GM19324 (cell line): Measurements from ENCODE around the gene HAUS1.
"Not testable (repeated sequence)": the region's sequence is repeated elsewhere in the genome, so short reads cannot be mapped to it uniquely, and the experiment has no call there.

Source experiments
- ATAC-seq: cut with Tn5 transposase; IDR thresholded peaks from one replicate; pipeline ENCODE4 v1.9.1; 2021; ENCODE audit warnings: mild to moderate bottlenecking, moderate library complexity; ENCODE audit not compliant: unreplicated experiment, low FRiP score

HAUS1 gene

DNA sequence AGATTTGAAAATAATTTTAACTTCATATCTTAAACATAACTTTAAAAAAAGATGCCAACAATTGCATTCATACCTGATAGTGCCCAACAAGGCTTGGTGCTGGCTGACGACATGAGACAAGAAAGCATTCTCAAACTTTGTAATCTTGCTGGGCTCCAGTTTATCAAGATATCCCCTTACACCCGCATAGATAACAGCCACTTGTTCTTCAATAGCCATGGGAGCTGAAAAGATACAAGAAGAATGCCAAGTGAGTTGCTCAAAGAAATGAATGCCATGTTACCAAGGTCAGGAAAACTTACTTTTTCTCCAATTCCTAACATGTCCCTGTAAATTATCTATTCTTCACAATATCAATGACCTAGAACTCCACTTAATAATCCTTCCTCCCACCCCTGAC is 19.8 kb upstream of the HAUS1 start:
- no peak for ATAC-seq

- not testable (repeated sequence) for ATAC-seq
Observed at GRCh38 chr18:46088501-46088900, 15.7 kb upstream of the HAUS1 start.

- ATAC-seq, result no peak
Observed at GRCh38 chr18:46095532-46095931, 8.7 kb upstream of the HAUS1 start.

DNA sequence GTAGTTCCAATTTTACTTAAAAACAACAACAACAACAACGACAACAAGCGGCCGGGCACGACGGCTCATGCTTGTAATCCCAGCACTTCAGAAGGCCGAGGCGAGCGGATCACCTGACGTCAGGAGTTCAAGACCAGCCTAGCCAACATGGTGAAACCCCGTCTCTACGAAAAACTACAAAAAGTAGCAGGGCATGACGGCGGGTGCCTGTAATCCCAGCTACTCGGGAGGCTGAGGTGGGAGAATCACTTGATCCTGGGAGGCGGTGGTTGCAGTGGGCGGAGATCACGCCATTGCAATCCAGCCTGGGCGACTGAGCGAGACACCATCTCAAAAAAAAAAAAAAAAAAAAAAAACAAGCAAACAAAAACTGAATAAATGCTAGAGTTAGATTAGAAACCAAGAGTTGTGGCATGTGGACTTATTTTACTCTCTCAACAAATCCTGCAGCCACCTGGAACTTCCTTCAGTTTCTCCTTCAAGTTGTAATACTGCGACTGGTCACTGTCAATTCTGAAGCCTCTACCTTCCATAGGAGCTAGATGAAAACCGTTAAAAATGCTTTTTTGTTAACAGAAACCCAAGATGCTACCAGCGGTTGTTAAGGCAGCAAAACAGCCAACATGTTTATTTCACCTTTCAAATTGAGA is 7.4 kb upstream of the HAUS1 start:
- no peak for ATAC-seq

GRCh38 chr18:46097431-46097800 is 6.8 kb upstream of the HAUS1 start:
- peak; percentile 26 for ATAC-seq

- peak; percentile 86 for ATAC-seq
Observed at GRCh38 chr18:46097801-46098615, 6.2 kb upstream of the HAUS1 start, which contains the start of gene ATP5F1A. Gene ATP5F1A (minus strand): TSS chr18:46098296. CDS start chr18:46098231, 65 bp downstream.

- no peak for ATAC-seq
Observed at GRCh38 chr18:46098616-46098933, 5.6 kb upstream of the HAUS1 start.

GRCh38 chr18:46099463-46099862 is 4.7 kb upstream of the HAUS1 start:
- ATAC-seq, result no peak

GRCh38 chr18:46109386-46109785 is 5.2 kb downstream of the HAUS1 start:
- no peak for ATAC-seq

DNA sequence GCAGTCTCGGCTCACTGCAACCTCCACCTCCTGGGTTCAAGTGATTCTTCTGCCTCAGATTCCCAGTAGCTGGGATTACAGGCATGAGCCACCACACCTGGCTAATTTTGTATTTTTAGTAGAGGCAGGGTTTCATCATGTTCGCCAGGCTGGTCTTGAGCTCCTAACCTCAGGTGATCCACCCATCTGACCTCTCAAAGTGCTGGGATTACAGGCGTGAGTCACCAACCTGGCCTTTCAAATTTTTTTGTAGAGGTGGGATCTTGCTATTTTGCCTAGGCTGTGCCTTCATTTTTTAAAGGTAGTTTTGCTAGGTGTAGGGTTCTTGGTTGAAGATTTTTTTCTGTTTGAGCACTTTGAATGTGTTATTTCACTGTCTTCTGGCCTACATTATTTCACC is 6.2 kb downstream of the HAUS1 start:
- no peak for ATAC-seq

DNA sequence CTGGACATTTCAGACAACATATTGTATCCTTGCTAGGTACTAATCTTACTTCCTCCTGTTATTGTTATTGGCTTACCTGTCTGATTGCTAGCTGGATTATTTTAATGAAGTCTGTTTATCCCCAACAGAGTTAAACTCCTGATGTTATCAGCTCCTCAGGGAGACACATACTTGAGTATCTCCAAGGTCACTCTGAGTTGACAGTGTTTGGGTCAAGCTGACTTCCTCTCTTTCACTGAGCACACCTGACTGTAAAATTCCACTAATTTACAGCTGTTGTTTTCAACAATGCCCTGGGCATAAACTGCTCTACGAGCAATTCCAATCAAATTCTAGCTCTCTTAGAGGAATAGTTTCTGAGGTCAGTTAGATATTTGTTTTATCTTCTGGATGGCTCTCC is 9.6 kb downstream of the HAUS1 start:
- no peak for ATAC-seq

DNA sequence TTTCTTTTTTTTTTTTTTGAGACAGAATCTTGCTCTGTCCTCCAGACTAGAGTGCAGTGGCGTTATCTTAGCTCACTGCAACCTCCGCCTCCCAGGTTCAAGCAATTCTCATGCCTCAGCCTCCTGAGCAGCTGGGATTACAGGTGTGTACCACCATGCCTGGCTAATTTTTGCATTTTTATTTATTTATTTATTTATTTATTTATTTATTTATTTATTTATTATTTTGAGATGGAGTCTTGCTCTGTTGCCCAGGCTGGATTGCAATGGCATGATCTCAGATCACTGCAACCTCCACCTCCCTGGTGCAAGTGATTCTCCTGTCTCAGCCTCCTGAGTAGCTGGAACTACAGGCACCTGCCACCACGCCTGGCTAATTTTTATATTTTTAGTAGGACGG is 22.4 kb downstream of the HAUS1 start:
- not testable (repeated sequence) for ATAC-seq

- ATAC-seq, result no peak
Observed at GRCh38 chr18:46130061-46130460, 25.9 kb downstream of the HAUS1 start.

- ATAC-seq, result not testable (repeated sequence)
Observed at GRCh38 chr18:46130549-46130948, 26.4 kb downstream of the HAUS1 start.

- ATAC-seq, result no peak
Observed at GRCh38 chr18:46133534-46133933, 29.3 kb downstream of the HAUS1 start.

DNA sequence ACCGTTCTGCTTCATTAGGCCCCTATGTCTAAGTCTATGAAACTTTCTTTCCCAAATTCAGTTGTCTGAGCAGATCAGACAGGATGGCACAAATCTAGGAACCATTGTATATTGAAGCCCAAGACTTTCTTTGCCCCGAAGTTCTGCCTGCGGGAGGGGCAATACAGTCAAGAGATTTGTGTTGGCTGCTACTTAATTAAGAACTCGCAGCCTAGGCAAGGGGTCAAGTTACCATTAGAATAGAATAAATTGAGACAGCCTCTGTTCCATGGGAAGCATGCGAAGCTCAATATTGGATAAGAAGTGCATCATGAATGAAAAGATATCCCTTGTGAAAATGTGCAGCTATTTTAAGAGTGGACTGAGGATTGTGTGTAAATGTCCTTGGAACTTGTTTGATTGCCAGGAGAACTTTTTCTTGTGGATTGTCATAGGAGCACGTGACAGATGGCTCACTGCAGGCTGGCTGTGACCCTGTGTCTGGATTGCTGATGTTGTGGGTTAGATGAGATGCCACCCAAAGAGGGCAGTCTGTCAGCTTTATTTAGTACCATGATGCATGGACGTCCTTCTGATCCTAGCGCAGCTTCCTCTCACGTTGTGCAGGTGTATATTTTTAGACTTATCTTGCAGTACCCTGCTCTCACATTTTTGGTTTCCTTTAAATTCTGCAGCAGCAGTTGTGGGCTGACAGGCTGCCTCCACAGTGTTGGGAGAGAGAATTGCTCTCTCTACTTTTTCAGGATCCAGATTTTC is 30.9 kb downstream of the HAUS1 start:
- ATAC-seq, result no peak

GRCh38 chr18:46140173-46140572 is 36.0 kb downstream of the HAUS1 start:
- ATAC-seq, result no peak

DNA sequence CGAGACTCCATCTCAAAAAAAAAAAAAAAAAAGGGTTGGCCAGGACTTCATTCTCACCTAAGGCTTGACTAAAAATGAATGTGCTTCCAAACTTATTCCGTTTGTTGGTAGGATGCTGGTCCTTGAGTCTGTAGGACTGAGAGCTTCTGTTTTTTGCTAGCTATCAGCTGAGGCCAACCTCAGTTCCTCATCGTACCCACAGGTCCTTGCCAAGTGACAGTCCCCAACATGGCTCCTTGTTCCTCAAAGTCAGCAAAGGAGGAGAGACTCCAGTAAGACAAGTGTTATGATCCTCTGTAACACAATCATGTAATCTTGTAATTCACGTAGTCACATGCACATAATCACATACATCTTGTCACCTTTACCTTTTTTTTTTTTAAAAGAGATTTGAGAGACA is 37.0 kb downstream of the HAUS1 start:
- ATAC-seq, result no peak

DNA sequence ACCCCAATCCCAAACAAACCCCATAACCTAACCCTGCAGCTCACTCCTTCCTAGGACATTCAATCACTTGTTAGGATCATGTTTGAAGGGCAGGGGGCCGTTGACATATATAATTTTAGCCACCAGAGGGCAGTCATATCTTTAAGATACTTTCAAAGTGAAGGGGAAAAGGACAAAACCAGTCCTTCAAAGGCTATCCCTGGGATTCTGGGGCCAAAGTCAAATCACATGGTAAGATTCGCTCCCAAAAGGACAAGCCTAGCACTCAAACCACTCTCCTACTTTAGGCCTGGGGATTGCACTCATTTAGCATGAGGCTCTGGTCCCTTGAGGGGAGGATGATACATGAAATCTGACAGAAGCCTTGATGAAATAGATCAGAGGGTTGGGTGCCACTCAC is 44.6 kb downstream of the HAUS1 start:
- no peak for ATAC-seq

DNA sequence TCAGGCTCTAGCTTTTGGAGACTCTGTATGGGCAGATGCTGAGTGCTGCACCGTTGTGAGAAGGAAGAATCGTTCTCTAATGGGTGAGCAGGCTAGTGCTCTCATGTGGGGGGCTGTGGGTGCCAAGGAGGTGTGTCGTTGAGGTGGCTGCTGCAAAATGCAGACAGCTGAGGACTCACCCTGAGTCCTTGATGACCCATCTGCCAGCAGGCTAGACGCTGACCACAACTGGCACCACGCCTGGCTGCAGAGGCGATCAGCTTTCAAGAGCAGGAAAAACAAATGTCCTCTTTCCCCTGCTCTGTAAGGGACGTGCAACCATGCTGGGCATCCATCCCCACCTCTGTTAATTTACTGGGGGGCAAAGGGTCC is 48.2 kb downstream of the HAUS1 start:
- ATAC-seq, result no peak

DNA sequence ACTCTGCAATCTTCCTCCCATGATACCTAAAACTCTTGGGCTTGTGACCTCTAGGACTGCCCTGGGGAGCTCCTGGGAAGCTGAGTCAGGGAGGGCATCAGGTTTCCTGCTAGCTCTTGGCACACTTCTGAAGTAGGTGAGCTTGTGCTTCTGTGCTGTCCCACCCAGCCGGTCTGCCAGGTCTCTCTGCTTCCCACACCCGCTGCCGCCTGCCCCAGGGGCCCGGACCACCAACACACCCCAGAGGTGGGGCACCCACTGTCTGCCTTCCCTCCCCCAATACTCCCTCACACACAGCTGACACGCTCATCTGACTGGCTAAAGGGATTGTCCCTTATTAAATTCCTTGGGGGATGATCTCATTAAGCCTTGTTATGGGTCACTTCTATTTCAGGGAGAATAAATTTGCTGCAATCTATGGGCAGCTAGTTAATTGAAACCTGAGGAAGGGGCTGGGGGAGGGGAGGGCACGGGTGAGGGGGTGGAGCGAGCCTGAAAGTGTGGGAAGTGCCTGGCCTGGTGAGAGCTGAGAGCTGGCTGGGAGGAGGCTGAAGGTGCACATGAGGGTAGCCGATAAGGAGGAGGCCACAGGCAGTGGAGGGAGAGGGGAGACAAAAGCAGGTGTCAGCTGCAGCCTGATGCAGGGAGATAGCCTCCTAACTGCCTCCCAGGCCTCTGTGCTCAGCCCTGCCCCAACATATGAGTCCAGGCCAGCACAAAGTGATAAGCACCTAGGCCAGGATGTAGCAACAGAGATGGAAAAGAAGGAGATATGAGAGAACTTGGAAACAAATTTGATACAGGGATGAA is 48.8 kb downstream of the HAUS1 start:
- no peak for ATAC-seq
